SK-N-SH treated with all-trans-retinoic acid at 6 μM for 48 hours (cell line): ENCODE data around the gene TRIM31.

ENCODE experiments used
- ATAC-seq: fragments of 200-7000 bp; cut with Tn5 transposase; 3 replicates; pipeline ENCODE4 v1.9.1; 2020; ENCODE audit warnings: mild to moderate bottlenecking, moderate library complexity
- ARNTL ChIP-seq: fragments of 450-650 bp; formaldehyde crosslinking; IDR thresholded peaks from 2 replicates; pipeline ENCODE4 v1.5.0; 2020; ENCODE audit warnings: low read depth, mild to moderate bottlenecking, moderate library complexity, borderline replicate concordance
- BACH2 ChIP-seq: fragments of 250-450 bp; sonication (Bioruptor Pico); IDR thresholded peaks from 2 replicates; pipeline ENCODE4 v1.9.0; 2021; ENCODE audit warnings: mild to moderate bottlenecking, borderline replicate concordance
- CSDC2 ChIP-seq: fragments of 250-450 bp; sonication (Bioruptor Pico); IDR thresholded peaks from 2 replicates; pipeline ENCODE4 v1.5.0; 2020; ENCODE audit warnings: mild to moderate bottlenecking, moderate library complexity
- ESRRG ChIP-seq: fragments of 250-450 bp; sonication (Bioruptor Pico); IDR thresholded peaks from 2 replicates; pipeline ENCODE4 v1.6.1; 2021; ENCODE audit warnings: mild to moderate bottlenecking
- GLIS3 ChIP-seq: fragments of 250-450 bp; sonication (Bioruptor Pico); IDR thresholded peaks from 2 replicates; pipeline ENCODE4 v1.5.0; 2020; ENCODE audit warnings: mild to moderate bottlenecking, moderate library complexity
- OSR1 ChIP-seq: fragments of 250-450 bp; sonication (Bioruptor Pico); IDR thresholded peaks from 2 replicates; pipeline ENCODE4 v1.8.0; 2022; ENCODE audit warnings: moderate library complexity, mild to moderate bottlenecking, inconsistent platforms
- RARB ChIP-seq: fragments of 250-450 bp; sonication (Bioruptor Pico); IDR thresholded peaks from 2 replicates; pipeline ENCODE4 v1.8.0; 2021; ENCODE audit warnings: mild to moderate bottlenecking, moderate library complexity
- TCF4 ChIP-seq: fragments of 250-450 bp; sonication (Bioruptor Pico); IDR thresholded peaks from 2 replicates; pipeline ENCODE4 v1.8.0; 2021; ENCODE audit warnings: mild to moderate bottlenecking, moderate library complexity, borderline replicate concordance
- TOX ChIP-seq: fragments of 250-450 bp; sonication (Bioruptor Pico); IDR thresholded peaks from 2 replicates; pipeline ENCODE4 v1.8.0; 2021; ENCODE audit warnings: mild to moderate bottlenecking, moderate library complexity, borderline replicate concordance
- ZC3H10 ChIP-seq: fragments of 250-450 bp; sonication (Bioruptor Pico); IDR thresholded peaks from 2 replicates; pipeline ENCODE4 v1.5.1; 2021; ENCODE audit warnings: mild to moderate bottlenecking, moderate library complexity
- ZFP30 ChIP-seq: fragments of 450-650 bp; formaldehyde crosslinking; IDR thresholded peaks from 2 replicates; pipeline ENCODE4 v1.5.0; 2022; ENCODE audit warnings: mild to moderate bottlenecking, moderate library complexity
- ZNF70 ChIP-seq: fragments of 450-650 bp; formaldehyde crosslinking; IDR thresholded peaks from 2 replicates; pipeline ENCODE4 v1.5.0; 2020; ENCODE audit warnings: mild to moderate bottlenecking, moderate library complexity
- TF ChIP-seq, protein P1 (sequence below): fragments of 250-450 bp; sonication (Bioruptor Pico); IDR thresholded peaks from 2 replicates; pipeline ENCODE4 v1.8.0; 2021; ENCODE audit warnings: low read depth, mild to moderate bottlenecking, moderate library complexity, borderline replicate concordance
- TF ChIP-seq, protein P2 (sequence below): fragments of 250-450 bp; sonication (Bioruptor Pico); IDR thresholded peaks from 2 replicates; pipeline ENCODE4 v1.5.1; 2020; ENCODE audit warnings: low read depth, mild to moderate bottlenecking, moderate library complexity
- TF ChIP-seq, protein P3 (sequence below): fragments of 250-450 bp; sonication (Bioruptor Pico); IDR thresholded peaks from 2 replicates; pipeline ENCODE4 v1.8.0; 2020; ENCODE audit warnings: mild to moderate bottlenecking, moderate library complexity, borderline replicate concordance
- TF ChIP-seq, protein P4 (sequence below): fragments of 250-450 bp; sonication (Bioruptor Pico); IDR thresholded peaks from 2 replicates; pipeline ENCODE4 v1.5.1; 2021; ENCODE audit warnings: mild to moderate bottlenecking, moderate library complexity
- TF ChIP-seq, protein P5 (sequence below): fragments of 250-450 bp; sonication (Bioruptor Pico); IDR thresholded peaks from 2 replicates; pipeline ENCODE4 v1.5.0; 2020; ENCODE audit warnings: mild to moderate bottlenecking, moderate library complexity

Gene TRIM31

DNA sequence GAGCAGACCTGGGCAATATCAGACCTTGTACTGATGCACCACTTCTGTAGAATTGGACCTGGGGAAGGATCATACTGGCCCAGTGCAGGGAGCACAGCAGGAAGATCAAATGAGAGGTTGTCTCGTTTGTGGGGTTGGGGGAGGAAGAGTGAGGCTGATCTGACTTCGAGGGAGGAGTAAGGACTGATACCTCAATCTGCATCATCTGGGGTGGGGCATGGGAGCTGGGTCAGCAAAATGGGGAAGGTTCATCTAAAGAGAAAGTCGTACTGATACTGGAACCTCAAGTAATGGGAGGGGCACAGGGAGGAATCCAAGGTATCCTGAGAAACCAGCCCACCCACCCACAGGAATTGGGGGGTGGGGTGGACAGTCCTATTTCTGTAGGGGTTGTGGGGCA, 41.0 kb downstream of the TRIM31 start (continued):
- TF ChIP-seq, protein P1, sequence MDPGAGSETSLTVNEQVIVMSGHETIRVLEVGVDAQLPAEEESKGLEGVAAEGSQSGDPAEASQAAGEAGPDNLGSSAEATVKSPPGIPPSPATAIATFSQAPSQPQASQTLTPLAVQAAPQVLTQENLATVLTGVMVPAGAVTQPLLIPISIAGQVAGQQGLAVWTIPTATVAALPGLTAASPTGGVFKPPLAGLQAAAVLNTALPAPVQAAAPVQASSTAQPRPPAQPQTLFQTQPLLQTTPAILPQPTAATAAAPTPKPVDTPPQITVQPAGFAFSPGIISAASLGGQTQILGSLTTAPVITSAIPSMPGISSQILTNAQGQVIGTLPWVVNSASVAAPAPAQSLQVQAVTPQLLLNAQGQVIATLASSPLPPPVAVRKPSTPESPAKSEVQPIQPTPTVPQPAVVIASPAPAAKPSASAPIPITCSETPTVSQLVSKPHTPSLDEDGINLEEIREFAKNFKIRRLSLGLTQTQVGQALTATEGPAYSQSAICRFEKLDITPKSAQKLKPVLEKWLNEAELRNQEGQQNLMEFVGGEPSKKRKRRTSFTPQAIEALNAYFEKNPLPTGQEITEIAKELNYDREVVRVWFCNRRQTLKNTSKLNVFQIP (CRISPR knock-in tag): no peak
- no peak for TF ChIP-seq ESRRG (CRISPR knock-in tag)
- no peak for TF ChIP-seq RARB
- no peak for TF ChIP-seq BACH2 (CRISPR knock-in tag)
- no peak for TF ChIP-seq GLIS3 (CRISPR knock-in tag)
- no peak for TF ChIP-seq TCF4 (CRISPR knock-in tag)
- no peak for TF ChIP-seq ZC3H10
- TF ChIP-seq ZFP30 (CRISPR knock-in tag): no peak
- TF ChIP-seq, protein P2, sequence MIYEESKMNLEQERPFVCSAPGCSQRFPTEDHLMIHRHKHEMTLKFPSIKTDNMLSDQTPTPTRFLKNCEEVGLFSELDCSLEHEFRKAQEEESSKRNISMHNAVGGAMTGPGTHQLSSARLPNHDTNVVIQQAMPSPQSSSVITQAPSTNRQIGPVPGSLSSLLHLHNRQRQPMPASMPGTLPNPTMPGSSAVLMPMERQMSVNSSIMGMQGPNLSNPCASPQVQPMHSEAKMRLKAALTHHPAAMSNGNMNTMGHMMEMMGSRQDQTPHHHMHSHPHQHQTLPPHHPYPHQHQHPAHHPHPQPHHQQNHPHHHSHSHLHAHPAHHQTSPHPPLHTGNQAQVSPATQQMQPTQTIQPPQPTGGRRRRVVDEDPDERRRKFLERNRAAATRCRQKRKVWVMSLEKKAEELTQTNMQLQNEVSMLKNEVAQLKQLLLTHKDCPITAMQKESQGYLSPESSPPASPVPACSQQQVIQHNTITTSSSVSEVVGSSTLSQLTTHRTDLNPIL: no peak

DNA sequence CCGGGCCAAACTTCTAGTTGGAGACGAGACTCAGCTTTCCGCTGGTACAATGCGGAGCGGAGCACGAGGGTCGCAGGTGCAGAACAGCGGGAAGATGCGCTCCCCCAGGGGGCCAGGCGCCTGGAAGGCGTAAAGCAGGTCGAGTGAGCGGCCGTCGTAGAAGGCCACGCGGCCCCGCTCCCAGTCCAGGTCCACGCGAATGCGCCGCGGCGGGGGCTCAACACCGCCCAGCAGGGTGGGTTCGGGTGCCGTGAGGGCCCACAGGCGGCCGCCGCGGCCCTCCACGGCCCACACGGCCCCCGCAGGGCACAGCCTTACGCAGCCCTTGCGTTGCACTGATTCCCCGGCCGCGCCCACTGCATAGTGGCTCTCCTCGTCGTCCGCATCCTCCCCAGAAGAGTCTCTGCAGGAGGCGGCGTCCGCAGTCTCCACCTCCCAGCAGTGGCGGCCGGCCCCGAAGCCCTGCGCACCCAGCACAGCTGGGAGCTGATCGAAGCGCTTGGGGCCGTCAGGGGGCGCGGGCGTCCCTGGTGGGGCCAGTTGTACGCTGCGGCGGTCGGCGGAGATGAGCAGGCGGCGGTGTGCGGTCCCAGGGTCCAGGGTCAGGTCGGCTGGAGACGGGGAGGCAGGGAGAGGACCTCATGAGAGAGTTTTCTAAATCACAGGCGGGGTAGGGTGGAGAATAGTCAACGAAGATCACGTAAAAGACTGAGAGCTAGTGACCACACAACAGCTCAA, 41.6 kb downstream of the TRIM31 start:
- no peak for ATAC-seq
- no peak for TF ChIP-seq ZNF70 (CRISPR knock-in tag)
- TF ChIP-seq, protein P3, sequence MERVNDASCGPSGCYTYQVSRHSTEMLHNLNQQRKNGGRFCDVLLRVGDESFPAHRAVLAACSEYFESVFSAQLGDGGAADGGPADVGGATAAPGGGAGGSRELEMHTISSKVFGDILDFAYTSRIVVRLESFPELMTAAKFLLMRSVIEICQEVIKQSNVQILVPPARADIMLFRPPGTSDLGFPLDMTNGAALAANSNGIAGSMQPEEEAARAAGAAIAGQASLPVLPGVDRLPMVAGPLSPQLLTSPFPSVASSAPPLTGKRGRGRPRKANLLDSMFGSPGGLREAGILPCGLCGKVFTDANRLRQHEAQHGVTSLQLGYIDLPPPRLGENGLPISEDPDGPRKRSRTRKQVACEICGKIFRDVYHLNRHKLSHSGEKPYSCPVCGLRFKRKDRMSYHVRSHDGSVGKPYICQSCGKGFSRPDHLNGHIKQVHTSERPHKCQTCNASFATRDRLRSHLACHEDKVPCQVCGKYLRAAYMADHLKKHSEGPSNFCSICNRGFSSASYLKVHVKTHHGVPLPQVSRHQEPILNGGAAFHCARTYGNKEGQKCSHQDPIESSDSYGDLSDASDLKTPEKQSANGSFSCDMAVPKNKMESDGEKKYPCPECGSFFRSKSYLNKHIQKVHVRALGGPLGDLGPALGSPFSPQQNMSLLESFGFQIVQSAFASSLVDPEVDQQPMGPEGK (CRISPR knock-in tag): no peak
- TF ChIP-seq ARNTL: no peak
- TF ChIP-seq OSR1 (CRISPR knock-in tag): no peak
- TF ChIP-seq, protein P4, sequence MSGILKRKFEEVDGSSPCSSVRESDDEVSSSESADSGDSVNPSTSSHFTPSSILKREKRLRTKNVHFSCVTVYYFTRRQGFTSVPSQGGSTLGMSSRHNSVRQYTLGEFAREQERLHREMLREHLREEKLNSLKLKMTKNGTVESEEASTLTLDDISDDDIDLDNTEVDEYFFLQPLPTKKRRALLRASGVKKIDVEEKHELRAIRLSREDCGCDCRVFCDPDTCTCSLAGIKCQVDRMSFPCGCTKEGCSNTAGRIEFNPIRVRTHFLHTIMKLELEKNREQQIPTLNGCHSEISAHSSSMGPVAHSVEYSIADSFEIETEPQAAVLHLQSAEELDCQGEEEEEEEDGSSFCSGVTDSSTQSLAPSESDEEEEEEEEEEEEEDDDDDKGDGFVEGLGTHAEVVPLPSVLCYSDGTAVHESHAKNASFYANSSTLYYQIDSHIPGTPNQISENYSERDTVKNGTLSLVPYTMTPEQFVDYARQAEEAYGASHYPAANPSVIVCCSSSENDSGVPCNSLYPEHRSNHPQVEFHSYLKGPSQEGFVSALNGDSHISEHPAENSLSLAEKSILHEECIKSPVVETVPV (CRISPR knock-in tag): no peak
- TF ChIP-seq CSDC2 (CRISPR knock-in tag): no peak
- TF ChIP-seq, all 23 proteins: peak for 0

DNA sequence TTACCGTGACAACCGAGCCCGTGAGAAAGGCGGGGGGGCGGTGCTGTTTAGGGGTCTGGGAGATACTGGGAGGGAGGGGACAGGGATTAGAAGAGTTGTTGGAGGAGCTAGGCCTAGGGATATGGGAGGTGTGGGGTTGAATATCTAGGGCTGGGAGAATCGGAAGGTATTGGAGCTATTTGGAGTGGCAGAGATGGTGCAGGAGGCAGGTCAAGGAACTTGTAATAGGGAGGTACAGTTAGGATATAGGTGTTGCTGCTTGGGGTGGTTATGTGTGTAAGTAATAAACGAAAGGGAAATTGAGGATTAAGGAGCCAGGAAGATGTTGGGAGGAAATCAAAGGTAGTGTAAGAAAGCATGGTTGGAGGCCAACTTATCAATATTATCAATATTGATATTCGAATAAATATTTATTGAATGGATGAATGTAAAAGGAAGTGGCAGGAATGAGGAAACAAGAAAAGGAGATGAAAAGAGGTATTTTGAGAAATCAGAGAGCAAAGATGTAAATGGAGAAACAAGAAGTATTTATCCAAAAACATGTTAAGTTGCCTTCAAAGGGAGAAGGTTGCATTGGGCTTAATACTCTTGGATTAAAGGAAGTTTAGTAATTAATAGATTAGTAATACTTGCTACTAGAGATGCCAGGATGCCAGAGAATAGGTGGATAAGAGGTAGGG, 45.3 kb downstream of the TRIM31 start:
- ATAC-seq: no peak
- no peak for TF ChIP-seq TCF4 (CRISPR knock-in tag)
- TF ChIP-seq BACH2 (CRISPR knock-in tag): no peak
- no peak for TF ChIP-seq ZNF70 (CRISPR knock-in tag)
- TF ChIP-seq, protein P2: no peak
- TF ChIP-seq RARB: no peak
- TF ChIP-seq TOX: no peak
- no peak for TF ChIP-seq ZC3H10
- TF ChIP-seq, protein P5, sequence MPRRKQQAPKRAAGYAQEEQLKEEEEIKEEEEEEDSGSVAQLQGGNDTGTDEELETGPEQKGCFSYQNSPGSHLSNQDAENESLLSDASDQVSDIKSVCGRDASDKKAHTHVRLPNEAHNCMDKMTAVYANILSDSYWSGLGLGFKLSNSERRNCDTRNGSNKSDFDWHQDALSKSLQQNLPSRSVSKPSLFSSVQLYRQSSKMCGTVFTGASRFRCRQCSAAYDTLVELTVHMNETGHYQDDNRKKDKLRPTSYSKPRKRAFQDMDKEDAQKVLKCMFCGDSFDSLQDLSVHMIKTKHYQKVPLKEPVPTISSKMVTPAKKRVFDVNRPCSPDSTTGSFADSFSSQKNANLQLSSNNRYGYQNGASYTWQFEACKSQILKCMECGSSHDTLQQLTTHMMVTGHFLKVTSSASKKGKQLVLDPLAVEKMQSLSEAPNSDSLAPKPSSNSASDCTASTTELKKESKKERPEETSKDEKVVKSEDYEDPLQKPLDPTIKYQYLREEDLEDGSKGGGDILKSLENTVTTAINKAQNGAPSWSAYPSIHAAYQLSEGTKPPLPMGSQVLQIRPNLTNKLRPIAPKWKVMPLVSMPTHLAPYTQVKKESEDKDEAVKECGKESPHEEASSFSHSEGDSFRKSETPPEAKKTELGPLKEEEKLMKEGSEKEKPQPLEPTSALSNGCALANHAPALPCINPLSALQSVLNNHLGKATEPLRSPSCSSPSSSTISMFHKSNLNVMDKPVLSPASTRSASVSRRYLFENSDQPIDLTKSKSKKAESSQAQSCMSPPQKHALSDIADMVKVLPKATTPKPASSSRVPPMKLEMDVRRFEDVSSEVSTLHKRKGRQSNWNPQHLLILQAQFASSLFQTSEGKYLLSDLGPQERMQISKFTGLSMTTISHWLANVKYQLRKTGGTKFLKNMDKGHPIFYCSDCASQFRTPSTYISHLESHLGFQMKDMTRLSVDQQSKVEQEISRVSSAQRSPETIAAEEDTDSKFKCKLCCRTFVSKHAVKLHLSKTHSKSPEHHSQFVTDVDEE (CRISPR knock-in tag): no peak
